Omental fat pad (tissue), 4 donors: ENCODE data around the gene RSPH9. TPM values are rescaled to one million over a fixed set of nuclear protein-coding genes. Genes with fewer than 3 reads are reported as not detected.

Source experiments
- ATAC-seq: fragments of 150-250 bp; one replicate; pipeline ENCODE4 v1.9.1; 2016; ENCODE audit warnings: mild to moderate bottlenecking, moderate library complexity; ENCODE audit not compliant: low FRiP score
- DNase-seq: peaks from one replicate; pipeline ENCODE4 v3.0.0-alpha.2; 2019; ENCODE audit warnings: low spot score
- CTCF ChIP-seq, 3 donors: fragments of 450-650 bp; IDR thresholded peaks; one replicate each; pipeline ENCODE4 v1.5.1; 2016 to 2017; ENCODE audit warnings: antibody characterized with exemption in 3 of 3, mild to moderate bottlenecking in 3 of 3, moderate library complexity in 2 of 3
- total RNA-seq, 4 donors: library from RNA; depleted of rRNA; stranded (reverse); fragments of >200 nt; gene quantifications; one replicate each; pipeline ENCODE4 v1.1.0, GENCODE V29; 2016

Gene RSPH9
- total RNA-seq, 4 donors from 2014 or later = 0.09 to 0.44 TPM; not detected in 2

DNA sequence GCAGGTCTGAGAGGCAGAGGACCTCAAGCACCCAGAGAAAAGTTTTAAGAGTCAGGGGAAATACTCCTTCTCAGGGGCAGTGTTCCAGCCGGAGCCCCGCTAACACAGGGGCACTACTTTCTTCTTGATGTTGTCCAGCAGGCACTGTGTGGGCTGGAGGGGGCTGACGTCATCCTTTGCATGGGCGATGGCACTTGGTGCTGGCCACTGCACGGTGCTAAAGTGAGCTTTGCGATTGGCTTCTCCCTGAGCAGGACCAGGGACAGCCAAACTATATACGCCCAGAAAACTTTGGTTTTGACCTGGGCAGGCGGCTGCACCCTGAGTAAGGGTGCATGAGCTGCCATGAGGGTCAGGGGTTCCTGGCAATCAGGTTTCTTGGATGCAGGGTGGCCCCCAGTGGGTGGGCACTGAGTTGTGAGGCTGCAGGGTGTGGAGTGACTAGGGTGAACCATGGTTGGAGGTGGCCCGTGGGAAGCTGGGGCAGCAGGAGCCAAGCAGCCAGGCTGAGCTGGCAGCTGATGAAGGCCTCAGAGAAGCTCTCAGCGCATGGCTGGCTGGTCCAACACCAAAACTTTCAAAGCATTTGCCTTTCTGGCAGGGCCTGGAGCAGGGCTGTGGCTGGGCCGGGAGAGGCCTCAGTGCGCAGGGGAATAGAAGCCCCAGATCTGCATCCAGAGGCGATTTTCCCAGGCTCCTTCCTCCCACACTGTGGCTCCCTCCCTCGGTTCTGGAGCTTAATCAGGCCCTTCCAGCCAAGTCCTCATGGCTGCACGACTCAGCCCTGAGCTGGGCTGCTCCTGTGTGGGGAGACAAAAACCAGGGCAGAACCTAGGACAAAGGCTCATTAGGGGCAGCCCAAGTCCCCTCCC, 24.4 kb downstream of the RSPH9 start:
- no peak for TF ChIP-seq CTCF (IDR thresholded peaks at IDR 0.05)
- ATAC-seq = peak; percentile 27
- no peak for DNase-seq

- DNase-seq = no peak
- no peak for ATAC-seq
- no peak for TF ChIP-seq CTCF (IDR thresholded peaks at IDR 0.05)
Measured at GRCh38 chr6:43669922-43670622, 25.2 kb downstream of the RSPH9 start.

DNA sequence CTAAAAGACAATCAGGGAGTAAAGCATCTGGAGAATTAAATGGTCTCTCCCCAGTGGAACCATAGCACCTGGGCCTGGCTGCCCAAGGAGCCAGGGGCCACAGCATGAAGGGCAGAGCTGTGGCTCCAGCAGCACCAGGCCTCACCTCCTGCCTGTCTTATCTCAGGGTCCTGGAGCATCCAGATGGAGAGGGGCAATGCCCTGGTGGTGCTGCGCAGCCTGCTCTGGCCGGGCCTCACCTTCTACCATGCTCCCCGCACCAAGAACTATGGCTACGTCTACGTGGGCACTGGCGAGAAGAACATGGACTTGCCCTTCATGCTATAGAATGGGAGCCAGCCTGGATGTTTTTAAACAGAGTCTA, 25.8 kb downstream of the RSPH9 start:
- TF ChIP-seq CTCF (IDR thresholded peaks at IDR 0.05) = no peak
- DNase-seq = no peak
- no peak for ATAC-seq

DNA sequence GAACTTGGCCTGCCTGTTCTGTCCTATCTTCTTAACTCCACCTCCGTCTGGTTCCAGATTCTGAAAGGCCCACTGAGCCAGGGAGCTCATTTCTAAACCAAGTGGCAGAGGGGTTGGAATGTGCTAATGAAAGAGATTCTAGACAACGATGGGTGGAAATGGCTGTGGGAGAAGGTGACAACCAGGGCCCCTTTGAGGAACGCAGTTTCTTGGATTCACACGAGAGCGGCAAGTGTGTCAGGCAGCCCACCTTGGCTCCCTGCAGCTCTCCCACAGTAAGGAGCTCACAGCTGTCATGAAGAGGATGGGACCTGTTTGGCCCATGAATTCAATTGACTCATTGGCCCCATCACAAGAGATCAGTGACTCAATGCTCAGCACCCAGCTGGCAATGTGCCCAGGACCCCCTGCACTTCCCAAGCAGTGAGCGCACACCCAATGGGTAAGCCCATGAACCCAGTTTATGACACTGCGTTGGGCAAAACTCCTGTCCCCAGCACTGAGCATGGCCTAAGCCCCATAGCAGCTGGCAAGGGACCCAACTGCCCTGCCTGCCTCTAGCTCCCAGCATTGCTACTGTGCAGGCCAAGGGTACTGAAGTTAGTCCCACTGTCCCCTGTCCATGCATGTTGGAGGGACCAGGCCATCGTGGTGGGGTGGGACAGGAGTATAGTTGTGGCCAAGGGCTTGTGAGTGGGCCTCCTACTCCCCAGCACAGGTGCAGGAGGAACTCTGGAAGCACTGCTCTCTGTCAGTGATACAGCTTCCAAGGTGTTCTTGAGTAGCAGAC, 26.4 kb downstream of the RSPH9 start:
- TF ChIP-seq CTCF (IDR thresholded peaks at IDR 0.05) = no peak
- DNase-seq = no peak
- ATAC-seq = no peak

DNA sequence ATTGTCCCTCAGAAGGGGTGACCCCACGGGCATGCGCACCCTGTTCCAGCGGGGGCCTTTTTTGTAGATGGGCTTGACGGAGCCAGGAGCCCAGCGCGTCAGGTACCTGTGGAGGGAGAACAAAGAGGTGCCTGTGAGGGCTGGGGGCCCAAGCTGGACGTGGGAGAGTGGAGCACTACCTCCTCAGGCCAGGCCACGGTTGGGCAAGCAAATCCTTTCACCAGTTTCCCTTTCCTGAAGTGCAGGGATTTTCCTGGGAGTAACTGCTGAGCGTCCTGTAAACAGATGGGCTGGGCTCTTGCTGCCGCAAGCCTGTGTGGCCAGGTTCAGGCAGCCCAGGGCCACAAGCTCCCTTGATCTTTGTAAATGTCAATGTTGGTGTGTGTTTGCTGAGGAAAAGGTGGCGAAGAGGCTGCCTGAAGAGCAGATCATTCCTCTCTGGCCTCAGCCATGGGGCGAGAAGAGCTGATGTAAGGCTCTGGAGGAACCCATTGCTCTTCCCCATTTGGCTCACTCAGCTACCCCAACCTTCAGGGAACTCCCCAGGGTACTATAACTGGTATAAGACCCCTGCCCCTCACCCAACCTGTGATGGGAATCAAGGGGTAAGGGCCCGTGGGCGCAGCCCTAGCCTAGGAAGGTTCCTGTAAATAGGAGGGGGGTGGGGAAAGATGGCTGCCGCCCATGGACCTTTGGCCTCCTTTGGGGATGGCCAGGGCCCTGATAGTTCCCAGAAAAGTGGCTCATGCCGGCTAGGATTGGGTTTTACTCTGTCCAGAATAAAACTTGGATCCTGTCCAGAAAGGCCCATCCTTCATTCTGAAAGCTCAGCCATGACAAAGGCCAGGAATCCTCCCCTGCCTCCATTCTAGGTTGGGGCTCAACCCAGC, 27.2 kb downstream of the RSPH9 start:
- DNase-seq = no peak
- TF ChIP-seq CTCF (IDR thresholded peaks at IDR 0.05) = no peak
- ATAC-seq = peak; percentile 8

DNA sequence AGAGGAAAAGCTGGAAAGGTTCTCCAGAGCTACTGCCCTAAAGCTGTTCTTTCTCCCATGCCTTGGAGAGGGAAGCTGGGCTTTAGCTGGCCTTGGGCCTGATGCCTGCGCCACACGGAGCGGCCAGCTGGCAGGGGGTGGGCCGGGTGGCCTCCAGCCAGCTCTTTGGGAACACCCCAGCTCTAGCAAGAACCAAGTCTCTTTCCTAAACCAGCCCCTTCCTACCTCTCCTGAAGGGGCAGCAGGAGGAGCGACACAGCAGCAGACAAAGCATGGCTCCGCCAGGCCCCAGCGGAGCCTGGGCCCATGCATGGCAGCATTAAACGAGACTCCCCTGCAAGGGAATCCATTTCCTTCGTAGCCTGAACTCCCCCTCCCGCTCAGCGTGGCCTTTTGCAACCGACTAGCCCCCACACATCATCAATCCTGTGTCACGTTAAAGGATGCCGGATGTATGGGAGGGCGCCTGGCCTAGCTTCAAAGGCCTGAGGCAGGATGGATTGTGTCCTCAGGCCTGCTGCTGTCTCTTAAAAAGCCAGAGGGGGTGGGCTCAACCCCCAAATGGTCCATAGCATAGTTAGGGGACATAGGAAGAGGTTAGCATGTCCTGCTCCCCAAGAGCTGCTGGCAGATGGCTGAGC, 28.7 kb downstream of the RSPH9 start:
- TF ChIP-seq CTCF (IDR thresholded peaks at IDR 0.05) = no peak
- DNase-seq (no peak), ATAC-seq (no peak)
